KOPT-K1 (cell line): ENCODE results near the gene FAM24A.
"Not testable (repeated sequence)": the region's sequence is repeated elsewhere in the genome, so short reads cannot be mapped to it uniquely, and the experiment has no call there.

ENCODE experiments used
- H3K27ac ChIP-seq: fragments of 200-600 bp; sonication (generic); 2 replicates; pipeline ENCODE4 v1.5.1; 2016; ENCODE audit warnings: antibody characterized with exemption, mild to moderate bottlenecking, low read depth, low read length; ENCODE audit not compliant: poor library complexity, severe bottlenecking
- H3K36me3 ChIP-seq: fragments of 200-600 bp; sonication (generic); 2 replicates; pipeline ENCODE4 v1.5.1; 2017; ENCODE audit warnings: antibody characterized with exemption, mild to moderate bottlenecking, low read length, moderate library complexity; ENCODE audit not compliant: insufficient read depth
- H3K9me3 ChIP-seq: fragments of 200-600 bp; sonication (generic); 2 replicates; pipeline ENCODE4 v1.5.1; 2017; ENCODE audit warnings: antibody characterized with exemption, low read length, mild to moderate bottlenecking; ENCODE audit not compliant: insufficient read depth, poor library complexity, severe bottlenecking

The FAM24A gene, protein sequence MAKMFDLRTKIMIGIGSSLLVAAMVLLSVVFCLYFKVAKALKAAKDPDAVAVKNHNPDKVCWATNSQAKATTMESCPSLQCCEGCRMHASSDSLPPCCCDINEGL

DNA sequence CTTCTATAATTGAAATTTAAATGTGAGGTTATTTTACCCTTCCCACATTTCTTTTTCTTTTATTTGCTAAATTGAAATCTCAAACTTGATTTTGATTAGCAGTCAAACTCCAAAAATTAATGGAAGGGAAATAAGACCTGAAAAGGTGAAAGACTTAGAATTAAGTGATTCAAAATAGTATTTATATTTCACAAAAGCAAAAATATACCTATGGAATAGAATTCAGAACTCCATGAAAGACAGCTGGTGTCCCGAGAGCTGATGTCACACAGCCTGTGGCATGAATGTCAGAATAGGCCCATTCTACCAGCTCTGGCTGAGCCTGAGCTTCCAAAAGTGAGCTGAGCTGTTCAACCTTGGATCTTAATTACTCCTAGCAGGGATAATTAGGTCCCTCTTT lies at the start of gene FAM24A:
Gene FAM24A, plus strand, starts transcription at position 301 of the 400 bp plus-strand sequence. CDS start 1,025 bp downstream, outside the sequence.
- no peak within 1 kb of the TSS for H3K27ac ChIP-seq
- H3K36me3 ChIP-seq, result no peaks in the 10 kb centered on the region
- no peaks in the 10 kb centered on the region for H3K9me3 ChIP-seq

DNA sequence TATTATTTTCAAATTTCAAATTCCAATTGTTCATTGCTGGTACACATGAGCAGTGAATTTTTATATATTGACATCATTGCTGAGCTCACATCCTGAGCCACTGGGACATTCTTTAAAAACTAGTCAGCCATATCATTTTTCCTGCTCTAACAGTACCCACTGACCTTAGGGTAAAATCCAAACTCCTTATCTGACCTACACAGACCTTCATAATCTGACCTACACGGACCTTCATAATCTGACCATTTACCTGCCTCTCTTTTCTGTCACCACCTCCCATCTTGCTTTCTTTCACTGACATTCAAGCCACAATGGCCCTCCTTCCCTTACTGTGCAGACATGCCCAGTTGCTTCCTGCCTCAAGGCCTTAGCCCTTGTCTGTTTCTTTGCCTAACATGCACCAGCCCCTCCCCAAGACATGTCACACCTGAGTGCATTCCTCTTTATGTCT lies 48.7 kb upstream of the FAM24A start:
- peaks cover 25% of the 10 kb centered on the region for H3K36me3 ChIP-seq
- H3K27ac ChIP-seq, result no peak overlapping the region
- H3K9me3 ChIP-seq, result peaks cover 6% of the 10 kb centered on the region

DNA sequence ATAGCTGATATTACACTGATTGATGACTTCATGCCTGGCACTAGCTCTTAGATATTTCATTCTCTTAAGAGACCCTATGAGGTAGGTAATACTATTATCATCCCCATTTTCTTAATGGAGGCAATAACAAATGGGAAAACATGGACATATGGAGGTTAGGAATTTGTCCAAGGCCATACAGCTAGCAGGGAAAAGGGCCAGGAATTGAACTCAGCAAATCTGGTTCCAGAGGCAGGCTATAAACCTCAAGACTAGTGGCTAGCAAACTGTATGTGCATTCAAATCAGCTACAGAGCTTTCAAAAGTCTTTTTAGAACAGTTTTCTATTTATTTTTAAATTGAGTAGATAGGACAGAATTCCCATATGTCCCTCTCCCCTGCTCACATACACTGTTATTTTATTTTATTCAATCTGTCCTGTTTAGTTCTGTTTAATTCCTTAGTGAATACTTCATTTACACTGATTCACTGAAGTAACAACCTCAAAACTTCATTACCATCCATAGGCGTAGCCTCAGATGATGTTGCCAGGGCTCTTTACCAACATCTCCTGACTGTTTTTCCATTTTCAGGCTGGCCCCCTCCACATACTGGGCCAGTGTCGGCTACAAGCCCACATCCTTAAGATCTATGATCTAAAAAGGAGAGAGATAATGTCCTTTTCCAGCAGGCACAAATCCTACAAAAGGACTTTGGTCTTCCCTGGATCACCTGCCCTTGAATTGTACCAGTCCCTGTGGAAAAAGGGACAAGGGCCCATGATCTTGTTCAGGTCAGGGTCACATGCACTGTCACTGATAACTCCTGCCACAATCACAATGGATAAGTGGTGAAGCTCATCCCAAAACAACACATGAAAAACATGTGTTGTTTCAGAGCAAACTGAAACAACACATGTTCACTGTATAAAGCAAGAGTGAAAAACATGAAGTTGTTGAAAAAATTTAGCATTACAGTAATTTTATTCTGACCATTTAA lies 46.9 kb upstream of the FAM24A start:
- H3K36me3 ChIP-seq, result peaks cover 31% of the 10 kb centered on the region
- H3K27ac ChIP-seq, result no peak overlapping the region
- H3K9me3 ChIP-seq, result peaks cover 21% of the 10 kb centered on the region

DNA sequence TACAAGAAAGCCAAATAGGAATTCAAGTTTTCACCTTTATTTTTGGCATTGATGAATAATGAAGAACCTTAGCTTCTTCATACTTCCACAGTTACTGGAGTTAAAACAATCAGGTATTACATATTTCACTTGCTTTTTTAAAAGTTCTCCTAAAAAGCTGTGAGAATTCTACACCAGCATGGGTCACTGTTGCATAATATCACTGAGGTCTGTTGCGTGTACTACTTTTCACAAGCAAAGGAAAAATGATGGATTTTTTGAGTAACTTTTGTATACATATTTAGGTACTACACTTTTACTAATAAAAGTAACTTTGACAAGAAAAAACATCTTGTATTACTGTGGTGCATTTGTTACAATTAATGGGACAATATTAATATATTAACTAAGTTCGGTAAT lies 46.2 kb upstream of the FAM24A start:
- Histone ChIP-seq H3K9me3 (peaks cover 21% of the 10 kb centered on the region), H3K36me3 (peaks cover 24% of the 10 kb centered on the region; the same call in 1 of the 2 replicates), H3K27ac (no peak overlapping the region)

DNA sequence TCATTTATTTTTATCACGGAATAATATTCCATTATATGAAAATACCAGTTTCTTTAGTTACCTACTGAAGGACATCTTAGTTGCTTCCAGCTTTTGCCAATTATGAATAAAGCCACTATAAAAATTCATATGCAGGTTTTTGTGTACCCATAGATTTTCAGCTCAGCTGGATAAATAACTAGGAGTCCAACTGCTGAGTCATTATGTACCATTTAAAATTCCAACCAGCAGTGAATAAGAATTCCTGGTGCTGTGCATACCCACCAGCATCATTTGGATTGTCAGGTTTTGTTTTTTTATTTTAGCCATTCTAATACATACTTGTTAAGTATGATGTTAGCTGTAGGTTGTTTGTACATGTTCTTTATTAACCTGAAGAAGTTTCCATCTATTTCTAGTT lies 45.5 kb upstream of the FAM24A start:
- no peak overlapping the region for H3K27ac ChIP-seq
- peaks cover 21% of the 10 kb centered on the region for H3K9me3 ChIP-seq

DNA sequence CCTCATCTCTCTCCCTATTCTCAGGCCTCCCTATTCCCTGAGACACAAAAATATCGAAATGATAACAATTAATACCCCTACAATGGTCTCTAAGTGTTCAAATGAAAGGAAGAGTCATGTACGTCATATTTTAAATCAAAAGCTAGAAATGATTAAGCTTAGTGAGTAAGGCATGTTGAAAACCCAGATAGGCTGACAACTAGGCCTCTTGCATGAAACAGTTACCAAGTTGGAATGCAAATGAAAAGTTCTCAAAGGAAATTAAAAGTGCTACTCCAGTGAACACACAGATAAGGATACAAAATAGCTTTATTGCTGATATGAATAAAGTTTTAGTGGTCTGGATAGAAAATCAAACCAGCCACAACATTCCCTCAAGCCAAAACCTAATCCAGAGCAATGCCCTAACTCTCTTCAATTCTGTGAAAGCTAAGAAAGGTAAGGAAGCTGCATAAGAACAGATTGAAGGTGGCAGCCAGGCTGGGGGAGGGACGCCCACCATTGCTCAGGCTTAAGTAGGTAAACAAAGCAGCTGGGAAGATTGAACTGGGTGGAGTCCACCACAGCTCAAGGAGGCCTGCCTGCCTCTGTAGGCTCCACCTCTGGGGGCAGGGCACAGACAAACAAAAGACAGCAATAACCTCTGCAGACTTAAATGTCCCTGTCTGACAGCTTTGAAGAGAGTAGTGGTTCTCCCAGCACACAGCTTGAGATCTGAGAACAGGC lies 43.5 kb upstream of the FAM24A start:
- H3K36me3 ChIP-seq, result peaks cover 19% of the 10 kb centered on the region; the same call in 1 of the 2 replicates
- peaks cover 21% of the 10 kb centered on the region for H3K9me3 ChIP-seq
- not testable (repeated sequence) for H3K27ac ChIP-seq

More for the DNA sequence above, 45.5 kb upstream of the FAM24A start:
- peaks cover 19% of the 10 kb centered on the region; the same call in 1 of the 2 replicates for H3K36me3 ChIP-seq

DNA sequence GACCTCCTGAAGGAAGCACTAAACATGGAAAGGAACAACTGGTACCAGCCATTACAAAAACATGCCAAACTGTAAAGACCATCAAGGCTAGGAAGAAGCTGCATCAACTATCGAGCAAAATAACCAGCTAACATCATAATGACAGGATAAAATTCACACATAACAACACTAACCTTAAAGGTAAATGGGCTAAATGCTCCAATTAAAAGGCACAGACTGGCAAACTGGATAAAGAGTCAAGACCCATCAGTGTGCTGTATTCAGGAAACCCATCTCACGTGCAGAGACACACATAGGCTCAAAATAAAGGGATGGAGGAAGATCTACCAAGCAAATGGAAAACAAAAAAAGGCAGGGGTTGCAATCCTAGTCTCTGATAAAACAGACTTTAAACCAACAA lies 41.6 kb upstream of the FAM24A start:
- Histone ChIP-seq H3K9me3 (peaks cover 32% of the 10 kb centered on the region), H3K36me3 (peaks cover 14% of the 10 kb centered on the region; the same call in 1 of the 2 replicates)
- not testable (repeated sequence) for H3K27ac ChIP-seq

DNA sequence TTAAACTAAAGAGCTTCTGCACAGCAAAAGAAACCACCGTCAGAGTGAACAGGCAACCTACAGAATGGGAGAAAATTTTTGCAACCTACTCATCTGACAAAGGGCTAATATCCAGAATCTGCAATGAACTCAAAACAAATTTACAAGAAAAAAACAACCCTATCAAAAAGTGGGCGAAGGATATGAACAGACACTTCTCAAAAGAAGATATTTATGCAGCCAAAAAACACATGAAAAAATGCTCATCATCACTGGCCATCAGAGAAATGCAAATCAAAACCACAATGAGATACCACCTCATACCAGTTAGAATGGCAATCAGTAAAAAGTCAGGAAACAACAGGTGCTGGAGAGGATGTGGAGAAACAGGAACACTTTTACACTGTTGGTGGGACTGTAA lies 38.5 kb upstream of the FAM24A start:
- Histone ChIP-seq H3K36me3 (peaks cover 37% of the 10 kb centered on the region), H3K9me3 (peaks cover 52% of the 10 kb centered on the region)
- not testable (repeated sequence) for H3K27ac ChIP-seq

DNA sequence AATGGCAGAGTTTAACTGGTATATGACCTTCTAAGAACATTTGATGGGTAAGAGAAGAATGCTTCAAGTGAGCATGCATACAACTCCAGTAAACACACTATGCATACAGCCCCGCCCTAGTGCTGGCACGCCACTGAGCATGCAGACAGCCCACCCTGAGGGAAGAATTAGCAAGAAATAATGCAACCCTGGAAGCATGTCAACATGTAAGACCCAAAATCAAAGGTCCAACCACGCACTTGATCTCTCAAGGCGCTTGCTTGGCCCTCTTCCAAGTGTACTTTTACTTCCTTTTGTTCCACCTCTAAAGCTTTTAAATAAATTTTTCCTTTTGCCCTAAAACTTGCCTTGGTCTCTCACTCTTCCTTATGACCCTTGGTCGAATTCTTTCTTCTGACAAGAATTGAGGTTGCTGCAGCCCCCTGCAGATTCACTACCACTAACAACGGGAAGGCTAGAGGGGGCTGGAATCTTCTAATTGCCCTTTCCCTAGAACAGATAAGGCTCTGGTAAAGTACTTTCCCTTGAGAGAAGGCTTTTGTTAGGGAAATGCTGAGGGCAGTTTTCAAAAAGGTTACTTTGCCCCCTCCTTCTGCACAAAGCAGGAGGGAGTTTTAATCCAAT lies 34.5 kb upstream of the FAM24A start:
- Histone ChIP-seq H3K27ac (no peak overlapping the region), H3K36me3 (peaks cover 43% of the 10 kb centered on the region), H3K9me3 (peaks cover 40% of the 10 kb centered on the region)

DNA sequence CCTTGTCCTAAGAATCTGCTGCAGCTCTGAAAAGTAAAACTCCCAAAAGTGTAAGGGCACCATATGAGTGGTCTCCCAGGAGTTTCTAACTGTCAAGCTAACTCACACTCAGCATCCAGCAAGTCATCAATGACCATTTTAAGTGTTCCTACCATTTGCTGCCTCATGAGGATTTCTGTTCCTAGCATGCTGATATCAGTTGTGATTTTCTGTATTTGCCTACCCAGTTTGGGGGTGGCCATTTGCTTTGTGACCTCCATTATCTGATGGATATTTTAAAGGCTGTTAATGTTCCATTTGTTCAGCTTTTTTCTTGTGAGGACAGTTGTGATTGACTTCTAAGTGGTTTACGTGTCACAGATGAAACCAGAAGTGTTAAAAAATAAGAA lies 33.9 kb upstream of the FAM24A start:
- H3K27ac ChIP-seq, result no peak overlapping the region
- peaks cover 40% of the 10 kb centered on the region for H3K9me3 ChIP-seq
- H3K36me3 ChIP-seq, result peaks cover 43% of the 10 kb centered on the region

DNA sequence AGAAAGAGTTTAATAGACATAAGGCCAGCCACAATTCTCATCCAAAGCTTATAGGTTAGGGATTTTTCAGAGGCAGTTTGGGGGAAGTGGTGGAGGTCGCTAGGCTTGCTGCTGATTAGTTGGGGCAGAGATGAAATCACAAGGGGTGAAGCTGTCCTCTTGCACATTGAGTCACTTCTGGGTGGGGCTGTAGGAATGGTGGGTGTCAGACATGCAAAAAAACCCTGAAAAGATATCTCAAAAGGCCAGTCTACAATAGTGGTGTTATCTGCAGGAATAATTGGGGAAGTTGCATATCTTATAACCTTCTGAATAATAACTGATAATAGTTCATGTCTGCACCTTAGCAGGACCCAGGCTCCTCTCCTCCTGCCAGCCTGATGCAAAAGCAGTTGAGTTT lies 33.1 kb upstream of the FAM24A start:
- Histone ChIP-seq H3K27ac (no peak overlapping the region), H3K9me3 (peaks cover 40% of the 10 kb centered on the region), H3K36me3 (peaks cover 43% of the 10 kb centered on the region)

DNA sequence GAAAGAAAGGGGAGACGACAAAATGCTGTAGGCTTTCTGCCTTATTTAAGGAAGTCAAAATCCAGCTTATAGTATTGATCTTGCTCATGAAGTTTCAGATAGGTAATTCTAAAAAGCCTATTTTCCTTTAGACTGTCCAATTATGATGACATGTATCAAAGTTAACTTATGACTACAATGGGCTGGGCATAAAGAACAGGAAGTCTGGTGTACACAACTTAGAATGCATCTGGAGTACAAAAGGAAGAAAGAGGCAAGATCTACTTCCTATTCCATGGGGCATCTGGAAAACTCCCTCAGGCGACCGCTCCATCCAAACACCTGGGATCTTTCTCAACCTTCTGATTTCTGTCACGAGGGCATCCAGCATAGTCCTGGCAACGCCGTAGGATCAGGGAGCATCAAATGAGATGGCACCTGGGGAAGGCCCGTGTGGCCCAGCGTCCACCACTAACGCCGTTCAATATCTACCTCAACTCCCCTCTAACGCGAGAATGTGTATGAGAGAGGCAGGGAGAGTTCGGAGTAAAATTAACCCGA lies 31.5 kb upstream of the FAM24A start:
- Histone ChIP-seq H3K27ac (peak overlapping the region; percentile 77), H3K9me3 (peaks cover 28% of the 10 kb centered on the region), H3K36me3 (peaks cover 43% of the 10 kb centered on the region)

DNA sequence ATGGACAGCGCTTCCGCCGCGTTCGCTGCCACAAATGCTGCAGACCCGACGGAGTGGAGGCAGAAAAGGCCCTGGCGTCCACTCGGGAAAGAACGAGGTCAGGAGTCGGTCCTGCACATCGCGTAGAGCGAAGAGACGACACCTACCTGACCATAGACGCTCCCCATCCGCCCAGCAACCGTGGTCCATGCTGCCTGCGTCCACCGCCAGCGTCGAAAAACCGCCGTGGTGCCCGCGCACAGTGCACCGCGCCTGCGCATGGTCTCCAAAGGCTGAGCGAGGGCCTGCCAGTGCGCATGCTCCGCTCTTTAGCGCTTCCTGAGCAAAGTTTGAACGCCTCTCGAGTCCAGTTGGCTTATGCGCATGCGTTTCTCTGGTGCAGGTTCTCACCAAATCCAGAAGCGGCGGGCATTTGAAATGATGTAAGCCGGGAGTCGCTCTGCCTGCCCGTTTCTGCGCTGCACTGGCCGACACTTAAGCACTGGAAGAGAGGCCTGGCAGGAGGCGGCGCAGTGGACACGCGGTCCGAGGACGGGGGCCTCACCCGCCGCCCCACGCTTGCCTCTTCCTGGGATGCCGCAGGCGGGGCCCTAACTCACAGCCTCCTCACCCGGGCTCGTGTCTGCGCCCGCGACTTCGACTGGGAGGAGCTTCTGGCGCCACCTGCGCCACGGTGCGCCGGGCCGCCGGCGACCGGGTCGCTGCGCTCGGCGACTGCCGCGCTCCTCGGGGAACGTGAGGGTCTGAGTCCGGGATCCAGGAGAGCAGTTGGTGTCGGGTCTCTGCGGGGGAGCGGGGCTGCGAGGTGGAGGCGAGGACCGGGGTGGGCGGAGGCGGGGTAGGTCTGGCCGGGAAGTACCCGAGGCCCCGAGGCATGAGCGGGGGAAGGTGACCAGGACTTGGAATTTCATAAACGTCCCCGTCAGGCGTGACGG lies 30.8 kb upstream of the FAM24A start, which contains the start of gene FAM24B:
Gene FAM24B, minus strand, starts transcription at position 243 of the 935 bp plus-strand sequence. CDS start 29,066 bp downstream, outside the sequence.
- Histone ChIP-seq H3K27ac (peak within 1 kb of the TSS; percentile 77), H3K36me3 (peaks cover 36% of the 10 kb centered on the region), H3K9me3 (peaks cover 21% of the 10 kb centered on the region)
